Measurements from ENCODE around the gene SLC51B.
"Not testable (repeated sequence)": the region's sequence is repeated elsewhere in the genome, so short reads cannot be mapped to it uniquely, and the experiment has no call there.

Gene SLC51B

GRCh38 chr15:65096481-65097385 lies 51.5 kb downstream of the SLC51B start:
- intact Hi-C loops (cut with DNase I; ENCODE audit: low total_unique reads) = no loop called here
- peak overlapping the region; percentile 95 to 96 for H3K27ac ChIP-seq

GRCh38 chr15:65097651-65098263 lies 52.6 kb downstream of the SLC51B start:
- intact Hi-C loops (cut with DNase I; ENCODE audit: low total_unique reads) = no loop called here
- TF ChIP-seq CTCF (IDR thresholded peaks at IDR 0.05) = no peak

More at GRCh38 chr15:65096481-65097385, 51.5 kb downstream of the SLC51B start:
- H3K27me3 ChIP-seq = no peaks in the 10 kb centered on the region
- no peak for TF ChIP-seq CTCF (IDR thresholded peaks at IDR 0.05)
- peaks cover 18 to 46% (median 37%) of the 10 kb centered on the region in 3 donors for H3K36me3 ChIP-seq
- DNase-seq = peak in 1 of 2 donors; percentile 57
- H3K4me3 ChIP-seq = no peak overlapping the region
- H3K4me1 ChIP-seq = peaks cover 7 to 67% (median 50%) of the 10 kb centered on the region in 4 donors
- no peaks in the 10 kb centered on the region for H3K9me3 ChIP-seq

GRCh38 chr15:65099336-65099735 lies 54.1 kb downstream of the SLC51B start:
- no peaks in the 10 kb centered on the region for H3K9me3 ChIP-seq
- no peak for TF ChIP-seq CTCF (IDR thresholded peaks at IDR 0.05)
- H3K36me3 ChIP-seq = peaks cover 18 to 55% (median 44%) of the 10 kb centered on the region in 3 donors
- H3K27ac ChIP-seq = peak overlapping the region in 1 of 2 donors; percentile 19
- no peak overlapping the region for H3K4me3 ChIP-seq
- H3K4me1 ChIP-seq = peaks cover 7 to 43% (median 28%) of the 10 kb centered on the region in 4 donors
- intact Hi-C loops (cut with DNase I; ENCODE audit: low total_unique reads) = no loop called here
- peak in 1 of 2 donors; percentile 39 for DNase-seq
- H3K27me3 ChIP-seq = no peaks in the 10 kb centered on the region

More at GRCh38 chr15:65097651-65098263, 52.6 kb downstream of the SLC51B start:
- no peak overlapping the region for H3K4me3 ChIP-seq
- H3K27ac ChIP-seq = peak overlapping the region; percentile 95 to 96
- no peaks in the 10 kb centered on the region for H3K27me3 ChIP-seq
- H3K9me3 ChIP-seq = no peaks in the 10 kb centered on the region
- DNase-seq = peak in 1 of 2 donors; percentile 45
- H3K4me1 ChIP-seq = peaks cover 7 to 59% (median 41%) of the 10 kb centered on the region in 4 donors
- peaks cover 18 to 53% (median 44%) of the 10 kb centered on the region in 3 donors for H3K36me3 ChIP-seq

GRCh38 chr15:65099801-65100200 lies 54.6 kb downstream of the SLC51B start:
- intact Hi-C loops (cut with DNase I; ENCODE audit: low total_unique reads); H3K27me3 ChIP-seq; H3K4me3 ChIP-seq; H3K9me3 ChIP-seq: not testable (repeated sequence)
- H3K36me3 ChIP-seq = peaks cover 18 to 59% (median 48%) of the 10 kb centered on the region in 3 donors
- H3K4me1 ChIP-seq = peaks cover 2 to 39% (median 24%) of the 10 kb centered on the region in 4 donors
- peak overlapping the region in 1 of 2 donors; percentile 53 for H3K27ac ChIP-seq
- peak in 1 of 2 donors; percentile 19 for DNase-seq

- peaks cover 0 to 32% (median 17%) of the 10 kb centered on the region in 4 donors for H3K4me1 ChIP-seq
- peak overlapping the region in 1 of 2 donors; percentile 53 for H3K27ac ChIP-seq
- intact Hi-C loops (cut with DNase I; ENCODE audit: low total_unique reads) = no loop called here
- no peaks in the 10 kb centered on the region for H3K9me3 ChIP-seq
- no peaks in the 10 kb centered on the region for H3K27me3 ChIP-seq
- no peak for TF ChIP-seq CTCF (IDR thresholded peaks at IDR 0.05)
- H3K4me3 ChIP-seq = no peak overlapping the region
- peaks cover 25 to 66% (median 55%) of the 10 kb centered on the region in 3 donors for H3K36me3 ChIP-seq
- DNase-seq = peak in 1 of 2 donors; percentile 65
Measured at GRCh38 chr15:65100442-65100841, 55.3 kb downstream of the SLC51B start.
